Panc1 (cell line): Measurements from ENCODE around the gene RCN1. TPM values are rescaled to one million over a fixed set of nuclear protein-coding genes. Genes with fewer than 3 reads are reported as not detected.

ENCODE experiments used
- ATAC-seq: fragments of 200-7000 bp; cut with Tn5 transposase; 2 replicates; pipeline ENCODE4 v1.9.1; 2020; ENCODE audit warnings: mild to moderate bottlenecking, moderate library complexity
- BruUV-seq: library from RNA; stranded (reverse); fragments of 400-500 nt; replicated peaks from 2 replicates; lab custom pipeline; 2021; lab: Mats Ljungman, UMichigan
- CTCF ChIA-PET: fragments of 300-600 bp; sonication (Branson Sonifier 250); formaldehyde crosslinking; loops from one replicate; lab custom pipeline; 2022; ENCODE audit warnings: antibody characterized with exemption; lab: Charles Lee
- POLR2A ChIA-PET: fragments of 300-600 bp; sonication (Branson Sonifier 250); formaldehyde crosslinking; loops from one replicate; lab custom pipeline; 2022; ENCODE audit warnings: antibody characterized with exemption; lab: Charles Lee
- DNase-seq: peaks from one replicate; pipeline ENCODE4 v3.0.0-alpha.2; 2010; ENCODE audit warnings: low read depth, low spot score
- H3K27ac ChIP-seq: 2 replicates; pipeline ENCODE4 v1.5.1; 2011; ENCODE audit warnings: mild to moderate bottlenecking, low read length, inconsistent platforms
- H3K27me3 ChIP-seq: fragments of 200-500 bp; sonication (Bioruptor generic); 2 replicates; pipeline ENCODE4 v1.6.0; 2014; ENCODE audit warnings: low read length, inconsistent platforms; ENCODE audit not compliant: control insufficient read depth, insufficient read depth
- H3K36me3 ChIP-seq: fragments of 200-500 bp; sonication (Bioruptor generic); 2 replicates; pipeline ENCODE4 v1.5.1; 2014; ENCODE audit warnings: inconsistent platforms, mild to moderate bottlenecking, low read length, moderate library complexity; ENCODE audit not compliant: control insufficient read depth, insufficient read depth
- H3K4me1 ChIP-seq: 2 replicates; pipeline ENCODE4 v1.5.1; 2011; ENCODE audit warnings: inconsistent platforms, mild to moderate bottlenecking, low read length, moderate library complexity; ENCODE audit not compliant: control insufficient read depth, insufficient read depth
- H3K4me3 ChIP-seq, 2 experiments: 2 replicates each; pipeline ENCODE4 v1.5.1; 2011 to 2012; ENCODE audit warnings: low read depth in 2 of 2, low read length in 2 of 2, mild to moderate bottlenecking in 2 of 2, inconsistent platforms in 1 of 2, moderate library complexity in 1 of 2
- H3K9me3 ChIP-seq: fragments of 200-500 bp; sonication (Bioruptor generic); 2 replicates; pipeline ENCODE4 v1.5.1; 2014; ENCODE audit warnings: low read depth, mild to moderate bottlenecking, inconsistent platforms, low read length, moderate library complexity; ENCODE audit not compliant: control insufficient read depth, insufficient read depth
- POLR2AphosphoS5 ChIP-seq: IDR thresholded peaks from 2 replicates; pipeline ENCODE4 v1.6.1; 2012; ENCODE audit warnings: mild to moderate bottlenecking, low read depth, low read length, moderate library complexity
- REST ChIP-seq, 2 experiments: IDR thresholded peaks; 2 replicates each; pipeline ENCODE4 v1.6.1; 2011 to 2012; ENCODE audit warnings: low read depth in 2 of 2, control low read depth in 1 of 2, low read length in 1 of 2, mild to moderate bottlenecking in 1 of 2, moderate library complexity in 1 of 2; ENCODE audit not compliant: insufficient read depth in 1 of 2
- SIN3A ChIP-seq: IDR thresholded peaks from 2 replicates; pipeline ENCODE4 v1.6.1; 2012; ENCODE audit warnings: low read depth, mild to moderate bottlenecking, low read length, moderate library complexity, borderline replicate concordance; ENCODE audit not compliant: insufficient read depth
- TCF7L2 ChIP-seq: IDR thresholded peaks from 2 replicates; pipeline ENCODE4 v1.6.1; 2011; ENCODE audit warnings: mild to moderate bottlenecking, low read depth, low read length, inconsistent platforms
- in situ Hi-C: cut with HindIII; loops from 2 replicates; pipeline ENCODE4 v1.10.0; 2016; ENCODE audit warnings: low sequenced_read_pairs, low pct_unique_long_range_greater_than_20kb
- intact Hi-C: fragments of 100-400 bp; cut with micrococcal nuclease; formaldehyde crosslinking; loops from one replicate; pipeline ENCODE4 v1.10.0; 2022; ENCODE audit not compliant: unreplicated experiment
- total RNA-seq: library from RNA; stranded (reverse); gene quantifications from one replicate; pipeline ENCODE4 v1.2.1, GENCODE V29; 2021; ENCODE audit not compliant: unreplicated experiment
- TF ChIP-seq, protein P1 (sequence below): fragments of 450-650 bp; IDR thresholded peaks from 2 replicates; pipeline ENCODE4 v1.5.1; 2017; ENCODE audit warnings: mild to moderate bottlenecking

RCN1 gene
- total RNA-seq, 1 experiment from 2014 or later = 120 TPM

DNA sequence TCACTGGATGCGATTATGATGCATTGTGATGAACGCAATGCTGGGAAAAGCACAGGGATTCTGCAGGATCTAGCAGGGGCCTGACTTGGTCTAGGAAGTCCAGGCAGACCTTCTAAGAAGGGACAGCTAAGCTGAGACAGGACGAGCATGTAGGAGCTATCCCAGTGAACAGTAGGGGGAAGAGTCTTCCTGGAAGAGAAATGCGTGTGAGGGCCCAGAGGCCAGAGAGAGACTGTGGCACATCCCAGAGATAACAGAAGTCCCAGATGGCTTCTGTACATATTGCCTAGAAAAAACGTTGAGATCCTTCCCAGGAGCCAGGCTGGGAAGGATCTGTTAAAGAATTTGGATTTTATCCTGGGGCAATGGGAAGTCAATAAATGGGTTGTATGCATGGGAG is 24.6 kb downstream of the RCN1 start:
- intact Hi-C loops = no loop called here

DNA sequence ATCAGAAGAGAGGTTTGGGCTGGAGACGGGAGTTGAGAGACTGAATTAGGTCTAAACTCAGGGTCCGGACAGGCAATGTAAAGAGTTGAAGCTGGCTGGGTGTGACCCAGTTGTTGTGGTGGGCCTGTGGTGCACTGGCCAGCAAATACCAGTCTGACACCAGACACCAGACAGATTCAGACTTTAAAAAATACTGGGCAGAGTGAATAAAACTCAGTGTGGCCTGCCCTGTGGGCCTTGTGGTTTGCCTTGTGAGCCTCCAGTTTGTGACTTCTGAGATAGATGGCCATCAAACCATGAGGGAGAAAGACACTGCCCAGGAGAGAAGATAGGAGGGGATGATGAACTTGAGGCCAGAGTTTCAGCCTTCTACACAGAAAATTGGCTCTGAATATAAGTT is 25.8 kb downstream of the RCN1 start:
- no peak for ATAC-seq
- ChIA-PET POLR2A (no interaction called here), CTCF (no interaction called here)
- Histone ChIP-seq H3K9me3 (no peaks in the 10 kb centered on the region), H3K27me3 (peaks cover 8% of the 10 kb centered on the region; the same call in 1 of the 2 replicates), H3K4me3 (no peak overlapping the region), H3K36me3 (no peaks in the 10 kb centered on the region), H3K27ac (no peak overlapping the region), H3K4me1 (no peaks in the 10 kb centered on the region)
- TF ChIP-seq, protein P1, sequence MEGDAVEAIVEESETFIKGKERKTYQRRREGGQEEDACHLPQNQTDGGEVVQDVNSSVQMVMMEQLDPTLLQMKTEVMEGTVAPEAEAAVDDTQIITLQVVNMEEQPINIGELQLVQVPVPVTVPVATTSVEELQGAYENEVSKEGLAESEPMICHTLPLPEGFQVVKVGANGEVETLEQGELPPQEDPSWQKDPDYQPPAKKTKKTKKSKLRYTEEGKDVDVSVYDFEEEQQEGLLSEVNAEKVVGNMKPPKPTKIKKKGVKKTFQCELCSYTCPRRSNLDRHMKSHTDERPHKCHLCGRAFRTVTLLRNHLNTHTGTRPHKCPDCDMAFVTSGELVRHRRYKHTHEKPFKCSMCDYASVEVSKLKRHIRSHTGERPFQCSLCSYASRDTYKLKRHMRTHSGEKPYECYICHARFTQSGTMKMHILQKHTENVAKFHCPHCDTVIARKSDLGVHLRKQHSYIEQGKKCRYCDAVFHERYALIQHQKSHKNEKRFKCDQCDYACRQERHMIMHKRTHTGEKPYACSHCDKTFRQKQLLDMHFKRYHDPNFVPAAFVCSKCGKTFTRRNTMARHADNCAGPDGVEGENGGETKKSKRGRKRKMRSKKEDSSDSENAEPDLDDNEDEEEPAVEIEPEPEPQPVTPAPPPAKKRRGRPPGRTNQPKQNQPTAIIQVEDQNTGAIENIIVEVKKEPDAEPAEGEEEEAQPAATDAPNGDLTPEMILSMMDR = no peak
- TF ChIP-seq REST (IDR thresholded peaks at IDR 0.05; ENCODE audit: insufficient read depth in 1 of 2, low read depth in 2 of 2, low read length in 1 of 2) (no peak), SIN3A (no peak), TCF7L2 (no peak), POLR2AphosphoS5 (no peak)
- no TSS peak for BruUV-seq
- intact Hi-C loops = no loop called here
- DNase-seq = no peak
- in situ Hi-C loops = no loop called here

More for the DNA sequence above, 24.6 kb downstream of the RCN1 start:
- H3K36me3 ChIP-seq = no peaks in the 10 kb centered on the region
- no peaks in the 10 kb centered on the region for H3K9me3 ChIP-seq
- TF ChIP-seq, protein P1 = no peak
- TF ChIP-seq POLR2AphosphoS5 = no peak
- TF ChIP-seq SIN3A = no peak
- no peak for TF ChIP-seq TCF7L2
- TF ChIP-seq REST (IDR thresholded peaks at IDR 0.05; ENCODE audit: insufficient read depth in 1 of 2, low read depth in 2 of 2, low read length in 1 of 2) = no peak
- POLR2A ChIA-PET = no interaction called here
- BruUV-seq = no TSS peak
- no peak overlapping the region for H3K4me3 ChIP-seq
- ATAC-seq (no peak), DNase-seq (no peak)
- peaks cover 5% of the 10 kb centered on the region; the same call in 1 of the 2 replicates for H3K27me3 ChIP-seq
- H3K4me1 ChIP-seq = no peaks in the 10 kb centered on the region
- CTCF ChIA-PET = no interaction called here
- in situ Hi-C loops = no loop called here
- no peak overlapping the region for H3K27ac ChIP-seq
